Choroid plexus epithelial cell (primary cell): ENCODE results near the gene SRRD.

ENCODE experiments used
- DNase-seq: peaks from one replicate; pipeline ENCODE4 v3.0.0-alpha.2; 2010; ENCODE audit warnings: low read depth
- H3K4me3 ChIP-seq: 2 replicates; pipeline ENCODE4 v1.5.1; 2011; ENCODE audit warnings: low read depth, mild to moderate bottlenecking, control low read depth, low read length, moderate library complexity
- TF ChIP-seq, protein P1 (sequence below): conservative IDR thresholded peaks from 2 replicates; pipeline ENCODE4 v1.5.1; 2011; ENCODE audit warnings: low read depth, mild to moderate bottlenecking, control low read depth, inconsistent platforms, low read length, moderate library complexity

SRRD gene

DNA sequence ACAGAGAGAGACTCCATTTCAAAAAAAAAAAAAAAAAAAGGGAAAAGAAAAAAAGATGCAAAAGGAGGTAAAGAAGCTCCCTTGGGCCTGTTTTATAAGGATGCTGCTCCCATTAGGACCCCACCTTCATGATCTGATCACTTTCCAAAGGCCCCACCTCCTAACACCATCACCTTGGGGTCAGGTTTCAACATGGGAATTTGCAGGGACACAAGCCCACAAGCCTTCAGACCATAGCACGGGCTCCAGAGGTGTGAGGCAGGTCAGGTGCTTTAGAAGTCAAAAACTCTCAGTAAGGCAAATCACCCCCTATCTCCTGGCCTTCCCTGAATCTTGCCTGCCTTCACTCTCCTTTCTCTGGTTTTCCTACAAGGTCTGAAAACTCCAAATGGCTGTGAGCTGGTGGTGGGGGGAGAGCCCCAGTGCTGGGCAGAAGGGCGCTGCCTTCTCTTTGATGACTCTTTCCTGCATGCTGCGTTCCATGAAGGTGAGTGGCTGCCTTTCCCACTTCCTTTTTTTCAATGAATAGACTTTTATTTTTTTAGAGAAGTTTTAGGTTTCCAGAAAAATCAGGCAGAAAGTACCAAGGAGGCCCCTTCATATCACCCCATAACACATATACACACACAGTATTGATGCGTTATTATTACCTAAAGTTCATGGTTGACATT lies 41.5 kb upstream of the SRRD start:
- no peak for DNase-seq
- TF ChIP-seq, protein P1, sequence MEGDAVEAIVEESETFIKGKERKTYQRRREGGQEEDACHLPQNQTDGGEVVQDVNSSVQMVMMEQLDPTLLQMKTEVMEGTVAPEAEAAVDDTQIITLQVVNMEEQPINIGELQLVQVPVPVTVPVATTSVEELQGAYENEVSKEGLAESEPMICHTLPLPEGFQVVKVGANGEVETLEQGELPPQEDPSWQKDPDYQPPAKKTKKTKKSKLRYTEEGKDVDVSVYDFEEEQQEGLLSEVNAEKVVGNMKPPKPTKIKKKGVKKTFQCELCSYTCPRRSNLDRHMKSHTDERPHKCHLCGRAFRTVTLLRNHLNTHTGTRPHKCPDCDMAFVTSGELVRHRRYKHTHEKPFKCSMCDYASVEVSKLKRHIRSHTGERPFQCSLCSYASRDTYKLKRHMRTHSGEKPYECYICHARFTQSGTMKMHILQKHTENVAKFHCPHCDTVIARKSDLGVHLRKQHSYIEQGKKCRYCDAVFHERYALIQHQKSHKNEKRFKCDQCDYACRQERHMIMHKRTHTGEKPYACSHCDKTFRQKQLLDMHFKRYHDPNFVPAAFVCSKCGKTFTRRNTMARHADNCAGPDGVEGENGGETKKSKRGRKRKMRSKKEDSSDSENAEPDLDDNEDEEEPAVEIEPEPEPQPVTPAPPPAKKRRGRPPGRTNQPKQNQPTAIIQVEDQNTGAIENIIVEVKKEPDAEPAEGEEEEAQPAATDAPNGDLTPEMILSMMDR: no peak

DNA sequence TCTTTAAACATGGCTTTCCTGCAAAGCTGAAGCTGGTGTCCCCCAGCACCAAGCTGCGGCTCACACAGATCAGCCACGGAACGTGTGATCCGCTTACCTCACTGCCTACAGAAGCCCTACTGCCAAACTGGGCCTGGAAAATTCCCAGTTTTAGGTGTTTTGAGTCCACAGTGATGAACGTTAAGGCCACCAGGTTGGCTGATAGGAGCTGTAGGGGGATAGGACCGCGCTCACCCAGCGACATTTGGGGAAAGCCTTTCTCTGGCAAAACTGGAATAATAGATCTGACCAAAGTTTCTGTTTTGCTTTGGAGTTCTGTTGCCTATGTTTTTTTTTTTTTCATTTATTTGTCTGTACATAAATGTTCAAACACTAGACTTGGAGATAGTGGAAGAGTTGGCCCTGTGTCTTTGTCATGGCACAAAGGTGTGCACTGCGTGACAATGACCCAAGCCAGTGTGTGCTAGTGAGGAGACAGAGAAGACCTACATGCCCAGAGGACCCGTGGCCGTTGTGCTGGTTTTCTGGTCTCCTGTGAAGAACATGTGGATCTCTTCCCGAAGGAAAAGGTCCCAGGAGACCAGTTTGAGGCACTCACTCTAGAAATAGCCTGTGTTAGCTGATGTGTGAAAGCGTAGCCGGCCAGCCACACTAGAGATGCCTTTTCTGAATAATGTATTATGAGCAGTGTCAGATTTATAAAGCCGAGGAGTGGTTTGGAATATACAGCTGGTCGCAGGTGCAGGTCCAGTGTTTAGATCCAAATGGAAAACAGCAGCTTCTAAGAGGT lies 39.6 kb upstream of the SRRD start:
- no peak for DNase-seq
- TF ChIP-seq, protein P1: no peak
- no peak overlapping the region for H3K4me3 ChIP-seq

More for the DNA sequence above, 41.5 kb upstream of the SRRD start:
- H3K4me3 ChIP-seq: no peak overlapping the region

DNA sequence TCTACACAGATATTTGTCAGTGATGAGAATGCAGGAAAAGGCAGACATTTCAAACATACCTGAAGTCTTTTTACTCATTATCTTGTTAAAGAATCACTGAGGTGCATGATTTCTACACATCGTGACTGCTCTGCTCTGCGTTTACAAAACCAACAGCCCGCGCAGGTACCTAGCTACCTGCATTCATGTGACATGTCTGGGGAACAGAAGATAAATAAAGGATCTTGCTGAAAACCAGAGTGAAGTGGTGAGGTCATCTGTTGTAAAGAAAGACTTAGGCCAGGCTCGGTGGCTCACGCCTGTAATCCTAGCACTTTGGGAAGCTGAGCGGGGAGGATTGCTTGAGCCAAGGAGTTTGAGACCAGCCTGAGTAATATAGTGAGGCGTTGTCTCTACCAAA lies 38.9 kb upstream of the SRRD start:
- TF ChIP-seq, protein P1: no peak
- no peak for DNase-seq
- no peak overlapping the region for H3K4me3 ChIP-seq

DNA sequence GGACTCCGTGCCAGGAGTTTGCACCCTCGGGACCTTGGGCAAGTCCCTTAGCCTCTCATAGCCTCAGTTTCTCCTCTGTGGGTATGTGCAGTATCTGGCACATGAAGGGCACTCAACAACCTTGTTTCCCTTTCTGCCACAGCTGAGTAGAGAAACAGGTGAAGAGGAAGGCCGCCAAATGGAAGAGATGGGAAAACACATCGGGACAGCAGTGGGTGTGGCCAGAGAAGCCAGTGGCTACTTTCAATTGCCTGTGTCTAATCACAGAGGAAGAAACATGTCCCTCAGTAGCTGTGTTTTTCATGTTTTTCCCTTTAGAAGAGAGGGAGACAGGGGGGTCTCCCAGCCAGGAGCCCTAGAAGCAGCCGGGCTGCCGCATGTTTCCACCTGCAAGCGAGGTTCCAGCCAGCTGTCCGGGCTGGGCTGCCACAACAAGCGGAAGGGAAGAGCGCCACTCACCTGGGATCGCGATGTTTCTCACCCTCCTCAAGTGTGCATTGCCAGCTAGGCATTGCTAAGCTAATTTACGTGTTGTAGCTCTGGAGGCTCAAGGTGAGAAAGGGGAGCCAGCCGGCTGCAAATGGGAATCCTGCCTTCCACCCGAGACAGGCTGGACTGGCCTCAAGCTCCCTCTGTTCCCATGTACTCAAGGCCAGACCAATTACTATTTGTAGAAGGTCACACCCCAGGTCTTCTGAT lies 38.0 kb upstream of the SRRD start:
- TF ChIP-seq, protein P1: no peak
- H3K4me3 ChIP-seq: no peak overlapping the region
- DNase-seq: no peak

DNA sequence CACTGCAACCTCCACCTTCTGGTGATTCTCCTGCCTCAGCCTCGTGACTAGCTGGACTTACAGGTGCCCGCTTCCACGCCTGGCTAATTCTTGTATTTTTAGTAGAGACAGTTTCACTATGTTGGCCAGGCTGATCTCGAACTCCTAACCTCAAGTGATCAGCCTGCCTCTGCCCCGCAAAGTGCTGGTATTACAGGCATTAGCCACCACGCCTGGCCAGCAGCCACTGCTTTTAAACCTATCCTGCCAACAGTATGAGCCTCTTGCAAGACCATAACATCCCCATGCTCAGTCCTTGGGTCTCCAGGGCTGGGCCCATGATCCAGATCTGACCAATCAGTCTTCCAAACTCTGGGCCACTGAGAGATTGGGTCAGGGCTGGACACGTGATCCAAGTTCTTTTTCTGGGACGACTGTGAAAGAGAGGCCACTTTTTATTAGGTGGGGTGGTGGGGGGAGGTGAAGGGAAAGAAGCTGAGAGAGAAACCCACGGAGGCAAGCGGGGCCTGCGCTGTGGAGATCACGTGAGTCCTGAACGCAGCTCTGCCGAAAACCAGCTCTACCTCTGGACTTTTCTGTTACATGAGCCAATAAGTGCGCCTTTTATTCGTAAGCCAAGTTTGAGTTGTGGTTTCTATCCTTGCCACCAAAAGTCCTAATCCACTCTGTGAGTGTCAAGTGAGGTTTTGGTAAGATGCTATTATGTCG lies 36.7 kb upstream of the SRRD start:
- no peak overlapping the region for H3K4me3 ChIP-seq
- no peak for DNase-seq
- TF ChIP-seq, protein P1: no peak

DNA sequence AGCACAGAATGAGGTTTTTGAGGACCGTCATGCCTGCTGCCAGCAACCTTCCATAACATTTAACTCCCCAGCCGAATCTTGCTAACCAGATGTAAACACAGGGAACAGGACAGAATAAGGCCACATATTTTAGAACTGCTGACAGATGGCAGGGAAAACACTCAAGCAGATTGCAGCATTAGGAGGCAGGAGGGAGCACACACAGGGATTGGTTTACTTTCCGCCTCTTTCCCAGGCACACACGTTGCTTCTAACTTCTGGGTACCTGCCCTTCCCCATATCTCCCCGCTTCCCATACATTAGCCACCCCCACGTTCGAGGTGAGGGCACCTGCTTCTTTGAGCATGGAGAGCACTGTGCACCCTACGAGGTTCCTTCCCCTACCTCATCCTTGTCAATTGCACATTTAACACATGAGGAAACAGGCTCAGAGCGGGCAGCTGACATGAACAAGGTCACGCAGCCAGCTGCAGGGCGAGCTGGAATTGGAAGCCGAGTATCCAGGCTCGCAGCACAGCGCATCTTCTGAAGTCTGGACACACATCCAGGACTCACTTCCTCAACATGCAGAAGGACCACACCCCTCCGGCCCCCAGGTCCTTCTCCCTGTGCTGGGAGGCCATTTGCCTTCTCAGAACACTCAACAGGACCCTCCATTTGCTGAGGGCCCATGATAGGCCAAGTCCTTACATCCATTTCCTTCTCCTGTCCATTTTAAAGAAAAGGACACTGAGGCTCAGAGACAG lies 35.9 kb upstream of the SRRD start:
- no peak overlapping the region for H3K4me3 ChIP-seq
- TF ChIP-seq, protein P1: no peak
- no peak for DNase-seq
